ENCODE measurements around the gene PCBP3.

Gene PCBP3

GRCh38 chr21:45781741-45782140 lies 138.2 kb downstream of the PCBP3 start:
- TF ChIP-seq MYC (IDR thresholded peaks at IDR 0.05; ENCODE audit: low read depth, low read length) (no peak), MAX (IDR thresholded peaks at IDR 0.05; ENCODE audit: low read depth, low read length) (no peak), POLR2A (IDR thresholded peaks at IDR 0.05; ENCODE audit: extremely low read depth, insufficient read length) (no peak)
- TF ChIP-seq, protein P1, sequence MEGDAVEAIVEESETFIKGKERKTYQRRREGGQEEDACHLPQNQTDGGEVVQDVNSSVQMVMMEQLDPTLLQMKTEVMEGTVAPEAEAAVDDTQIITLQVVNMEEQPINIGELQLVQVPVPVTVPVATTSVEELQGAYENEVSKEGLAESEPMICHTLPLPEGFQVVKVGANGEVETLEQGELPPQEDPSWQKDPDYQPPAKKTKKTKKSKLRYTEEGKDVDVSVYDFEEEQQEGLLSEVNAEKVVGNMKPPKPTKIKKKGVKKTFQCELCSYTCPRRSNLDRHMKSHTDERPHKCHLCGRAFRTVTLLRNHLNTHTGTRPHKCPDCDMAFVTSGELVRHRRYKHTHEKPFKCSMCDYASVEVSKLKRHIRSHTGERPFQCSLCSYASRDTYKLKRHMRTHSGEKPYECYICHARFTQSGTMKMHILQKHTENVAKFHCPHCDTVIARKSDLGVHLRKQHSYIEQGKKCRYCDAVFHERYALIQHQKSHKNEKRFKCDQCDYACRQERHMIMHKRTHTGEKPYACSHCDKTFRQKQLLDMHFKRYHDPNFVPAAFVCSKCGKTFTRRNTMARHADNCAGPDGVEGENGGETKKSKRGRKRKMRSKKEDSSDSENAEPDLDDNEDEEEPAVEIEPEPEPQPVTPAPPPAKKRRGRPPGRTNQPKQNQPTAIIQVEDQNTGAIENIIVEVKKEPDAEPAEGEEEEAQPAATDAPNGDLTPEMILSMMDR (IDR thresholded peaks at IDR 0.05; ENCODE audit: low read depth, low read length) = no peak
- no peak overlapping the region for H3K4me3 ChIP-seq (ENCODE audit: low read depth, low read length)
- DNase-seq (ENCODE audit: low read depth) = no peak

GRCh38 chr21:45786660-45787059 lies 143.1 kb downstream of the PCBP3 start:
- H3K4me3 ChIP-seq (ENCODE audit: low read depth, low read length) = no peak overlapping the region
- no peak for DNase-seq (ENCODE audit: low read depth)
- TF ChIP-seq POLR2A (IDR thresholded peaks at IDR 0.05; ENCODE audit: extremely low read depth, insufficient read length) (no peak), MYC (IDR thresholded peaks at IDR 0.05; ENCODE audit: low read depth, low read length) (no peak), MAX (IDR thresholded peaks at IDR 0.05; ENCODE audit: low read depth, low read length) (no peak)
- TF ChIP-seq, protein P1 (IDR thresholded peaks at IDR 0.05; ENCODE audit: low read depth, low read length) = no peak

DNA sequence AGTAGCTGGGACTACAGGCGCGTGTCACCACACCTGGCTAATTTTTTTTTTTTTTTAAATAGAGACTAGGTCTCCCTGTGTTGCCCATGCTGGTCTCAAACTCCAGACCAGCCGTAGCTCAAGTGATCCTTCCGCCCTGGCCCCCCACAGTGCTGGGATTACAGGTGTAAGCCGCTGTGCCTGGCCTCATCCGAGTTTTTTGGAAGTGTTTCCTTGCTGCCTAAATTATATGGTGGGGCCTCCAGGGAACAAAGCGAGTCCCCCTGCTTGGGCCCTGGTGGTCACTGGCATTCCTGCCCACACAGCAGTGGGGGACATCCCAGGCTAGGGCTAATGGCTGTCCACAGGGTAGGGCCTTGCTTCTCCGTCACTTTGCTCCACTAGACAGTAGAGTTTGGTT lies 143.8 kb downstream of the PCBP3 start:
- no peak overlapping the region for H3K4me3 ChIP-seq (ENCODE audit: low read depth, low read length)
- DNase-seq (ENCODE audit: low read depth) = no peak
- TF ChIP-seq MYC (IDR thresholded peaks at IDR 0.05; ENCODE audit: low read depth, low read length) (no peak), MAX (IDR thresholded peaks at IDR 0.05; ENCODE audit: low read depth, low read length) (no peak), POLR2A (IDR thresholded peaks at IDR 0.05; ENCODE audit: extremely low read depth, insufficient read length) (no peak)
- TF ChIP-seq, protein P1 (IDR thresholded peaks at IDR 0.05; ENCODE audit: low read depth, low read length) = no peak

GRCh38 chr21:45788198-45788597 lies 144.7 kb downstream of the PCBP3 start:
- H3K4me3 ChIP-seq (ENCODE audit: low read depth, low read length) = no peak overlapping the region
- no peak for TF ChIP-seq MAX (IDR thresholded peaks at IDR 0.05; ENCODE audit: low read depth, low read length)
- TF ChIP-seq POLR2A (IDR thresholded peaks at IDR 0.05; ENCODE audit: extremely low read depth, insufficient read length) = no peak
- no peak for TF ChIP-seq MYC (IDR thresholded peaks at IDR 0.05; ENCODE audit: low read depth, low read length)
- TF ChIP-seq, protein P1 (IDR thresholded peaks at IDR 0.05; ENCODE audit: low read depth, low read length) = no peak
- no peak for DNase-seq (ENCODE audit: low read depth)

- TF ChIP-seq, protein P1 (IDR thresholded peaks at IDR 0.05; ENCODE audit: low read depth, low read length) = no peak
- TF ChIP-seq POLR2A (IDR thresholded peaks at IDR 0.05; ENCODE audit: extremely low read depth, insufficient read length) = no peak
- no peak for TF ChIP-seq MYC (IDR thresholded peaks at IDR 0.05; ENCODE audit: low read depth, low read length)
- TF ChIP-seq MAX (IDR thresholded peaks at IDR 0.05; ENCODE audit: low read depth, low read length) = no peak
- DNase-seq (ENCODE audit: low read depth) = no peak
- H3K4me3 ChIP-seq (ENCODE audit: low read depth, low read length) = no peak overlapping the region
These were observed 145.3 kb downstream of the PCBP3 start for GRCh38 chr21:45788637-45789506.
